Suppressor macrophage (primary cell): Measurements from ENCODE around the gene CSAD.
"Not testable (repeated sequence)": the region's sequence is repeated elsewhere in the genome, so short reads cannot be mapped to it uniquely, and the experiment has no call there.

Source experiments
- DNase-seq, 4 experiments: peaks; one replicate each; pipeline ENCODE4 v3.0.0-alpha.2; 2020 to 2022

Gene CSAD

DNA sequence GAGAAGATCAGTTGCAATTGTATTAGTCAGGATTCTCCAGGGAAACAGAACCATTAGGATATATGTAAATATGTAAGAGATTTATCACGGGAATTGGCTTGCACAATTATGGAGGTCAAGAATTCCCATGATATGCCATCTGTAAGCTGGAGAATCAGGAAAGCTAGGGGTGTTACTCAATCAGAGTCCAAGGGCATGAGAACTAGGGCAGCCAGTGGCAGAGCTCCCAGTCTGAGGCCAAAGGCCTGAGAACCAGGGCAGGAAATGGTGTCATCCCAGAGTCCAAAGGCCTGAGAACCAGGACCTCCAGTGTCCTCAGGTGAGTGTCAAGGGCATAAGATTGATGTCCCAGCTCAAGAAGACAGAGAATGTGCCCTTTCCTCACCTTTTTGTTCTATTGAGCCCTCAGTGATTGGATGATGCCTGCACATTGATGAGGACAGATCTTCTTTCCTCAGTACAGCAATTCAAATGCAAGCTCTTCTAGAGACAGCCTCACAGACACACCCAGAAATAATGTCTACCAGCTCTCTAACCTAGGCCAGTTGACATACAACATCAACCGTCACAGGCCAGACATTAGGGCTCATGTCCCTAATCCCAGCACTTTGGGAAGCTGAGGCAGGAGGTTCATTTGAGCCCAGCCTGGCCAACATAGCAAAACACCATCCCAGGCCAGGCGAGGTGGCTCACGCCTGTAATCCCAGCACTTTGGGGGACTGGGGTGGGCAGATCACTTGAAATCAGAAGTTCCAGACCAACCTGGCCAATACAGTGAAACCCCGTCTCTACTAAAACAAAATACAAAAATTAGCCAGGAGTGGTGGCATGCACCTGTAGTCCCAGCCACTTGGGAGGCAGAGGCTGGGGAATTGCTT lies 35.1 kb downstream of the CSAD start:
- no peak for DNase-seq

GRCh38 chr12:53143355-53143754 lies 37.4 kb downstream of the CSAD start:
- no peak for DNase-seq

DNA sequence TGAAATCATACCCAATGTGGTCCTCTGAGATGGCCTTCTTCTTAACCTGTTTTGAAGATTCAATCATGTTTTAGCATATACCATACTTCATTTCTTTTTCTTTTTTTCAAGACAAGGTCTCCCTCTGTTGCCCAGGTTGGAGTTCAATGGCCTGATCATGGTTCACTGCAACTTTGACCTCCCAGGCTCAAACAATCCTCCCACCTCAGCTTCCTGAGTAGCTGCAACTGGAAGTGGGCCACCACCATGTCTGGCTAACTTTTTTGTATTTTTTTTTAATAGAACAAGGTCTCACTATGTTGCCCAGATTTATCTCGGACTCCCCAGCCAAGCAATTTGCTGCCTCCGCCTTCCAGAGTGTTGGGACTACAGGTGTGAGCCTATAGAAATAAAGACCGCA lies 47.0 kb downstream of the CSAD start:
- no peak for DNase-seq

DNA sequence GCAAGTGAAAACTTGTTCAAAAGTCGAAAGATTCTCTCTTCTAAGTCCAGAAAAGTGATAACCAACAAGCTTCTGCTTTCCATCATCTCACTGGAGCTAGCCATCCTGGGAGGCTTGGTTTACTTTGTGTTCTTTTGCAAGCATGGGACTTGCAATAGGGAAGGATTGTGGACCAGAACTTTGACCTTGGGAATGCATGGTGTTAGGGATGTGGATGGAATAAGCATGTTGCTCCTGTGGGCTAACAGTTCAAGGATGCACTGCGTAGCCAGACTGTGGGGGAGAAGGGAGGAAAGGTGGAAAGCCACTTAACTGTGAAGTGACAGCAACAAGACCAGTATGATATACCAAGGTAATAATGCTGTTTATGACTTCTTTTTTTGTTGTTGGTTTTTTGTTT lies 48.9 kb downstream of the CSAD start:
- no peak for DNase-seq

DNA sequence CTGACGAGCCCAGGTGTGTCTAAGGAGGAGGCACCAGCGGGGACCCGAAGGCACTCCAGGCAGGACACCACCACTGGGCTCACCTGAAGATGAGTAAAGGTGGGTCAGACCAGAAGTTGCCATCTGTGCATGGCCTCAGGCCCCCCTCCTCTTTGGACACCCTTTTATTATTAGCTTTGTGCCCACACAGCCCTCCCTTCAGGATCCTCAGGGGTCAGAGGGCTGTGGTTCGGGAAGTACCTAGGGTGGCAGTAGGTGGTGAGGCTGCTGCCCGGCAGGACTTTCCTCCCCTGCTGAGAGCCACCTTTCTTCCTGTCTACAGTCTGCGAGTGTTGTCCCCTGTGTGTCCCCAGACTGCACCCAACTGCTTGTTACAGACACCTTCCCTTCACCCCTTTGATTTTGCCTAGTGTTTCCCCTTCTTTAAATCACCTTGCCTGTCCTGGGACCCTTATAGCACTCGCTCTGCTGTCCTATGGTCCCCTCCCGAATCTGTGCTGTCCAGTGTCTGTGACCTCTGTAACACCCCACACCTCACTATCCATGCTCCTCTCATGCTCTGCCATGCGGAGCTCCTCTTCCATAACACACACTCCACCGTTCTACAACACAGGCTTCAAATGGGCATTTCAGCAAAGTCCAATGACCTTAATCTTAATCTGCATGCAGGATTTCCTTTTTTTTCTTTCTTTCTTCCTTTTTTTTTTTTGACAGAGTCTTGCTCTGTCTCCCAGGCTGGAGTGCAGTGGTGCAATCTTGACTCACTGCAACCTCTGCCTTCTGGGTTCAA lies 51.8 kb downstream of the CSAD start:
- peak in 3 of 4 experiments; percentile 17 to 60 (median 52) for DNase-seq

GRCh38 chr12:53127169-53127568 lies 53.6 kb downstream of the CSAD start:
- no peak for DNase-seq

DNA sequence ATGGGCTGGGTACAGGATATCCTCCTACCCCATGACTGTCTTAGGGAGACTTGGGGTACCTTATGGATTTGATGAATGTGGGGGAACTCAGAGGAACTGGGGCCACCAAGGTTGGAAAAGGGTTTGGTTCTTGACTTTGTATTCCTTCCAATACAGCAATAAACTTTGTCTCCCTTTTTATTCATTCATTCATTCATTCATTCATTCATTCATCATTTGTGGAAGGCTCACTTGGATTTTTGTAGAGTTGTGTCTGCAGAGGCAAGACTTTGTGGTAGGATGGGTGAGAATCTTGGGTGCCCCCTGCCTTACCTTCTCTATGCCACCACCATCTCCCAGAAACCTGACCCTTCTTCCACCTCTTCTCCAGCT lies 56.4 kb downstream of the CSAD start:
- no peak for DNase-seq

DNA sequence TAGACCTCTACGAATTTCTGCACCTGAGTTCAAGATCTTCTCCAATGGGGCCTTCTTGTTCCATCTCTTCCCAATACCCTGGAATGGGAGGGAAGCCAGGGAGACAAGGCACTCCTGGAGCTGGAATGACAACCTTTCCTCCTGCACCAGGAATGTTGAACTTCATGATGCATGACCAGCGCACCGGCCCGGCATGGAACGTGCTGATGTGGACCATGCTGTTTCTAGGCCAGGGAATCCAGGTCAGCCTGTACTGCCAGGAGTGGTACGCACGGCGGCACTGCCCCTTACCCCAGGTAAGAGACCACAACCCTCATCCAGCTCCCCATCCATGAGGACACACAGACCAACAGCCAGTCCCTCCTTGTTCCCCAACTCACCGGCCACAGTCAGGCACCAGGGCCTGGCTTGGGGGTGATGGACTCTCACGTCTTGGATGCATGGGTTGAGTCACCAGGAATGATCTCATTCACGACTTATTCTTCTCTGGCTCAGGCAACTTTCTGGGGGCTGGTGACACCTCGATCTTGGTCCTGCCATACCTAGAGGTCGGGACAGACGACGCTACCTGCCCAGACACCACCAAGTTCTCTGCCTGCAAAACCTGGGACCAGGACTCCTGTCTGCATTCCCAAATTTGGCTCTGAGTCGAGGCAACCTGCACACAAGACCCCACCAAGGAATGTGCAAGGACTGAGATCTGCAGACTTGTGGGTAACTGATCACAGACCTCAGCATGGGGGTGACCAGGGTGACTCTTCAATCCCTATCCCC lies 57.0 kb downstream of the CSAD start:
- no peak for DNase-seq

DNA sequence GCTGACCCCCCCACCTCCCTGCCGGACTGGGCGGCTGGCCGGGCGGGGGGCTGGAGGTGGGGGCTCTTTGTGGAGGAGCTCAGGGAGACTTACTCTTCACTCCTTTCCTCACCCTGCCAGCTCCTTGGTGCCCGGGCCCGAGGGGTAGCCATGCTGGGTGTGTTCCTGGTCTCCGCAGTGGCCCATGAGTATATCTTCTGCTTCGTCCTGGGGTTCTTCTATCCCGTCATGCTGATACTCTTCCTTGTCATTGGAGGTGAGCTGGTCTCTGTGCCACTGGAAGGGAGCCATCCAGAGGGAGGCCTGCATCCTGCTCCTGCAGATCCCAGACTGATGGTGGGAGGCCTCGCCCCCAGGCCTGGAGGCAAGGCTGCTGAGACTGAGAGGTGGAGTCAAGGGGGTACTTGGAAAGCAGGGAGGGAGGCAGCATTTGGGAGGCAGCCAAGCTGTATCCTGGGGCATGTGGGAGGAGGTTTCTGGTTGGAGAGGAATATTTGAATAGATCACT lies 57.7 kb downstream of the CSAD start:
- no peak for DNase-seq

- DNase-seq = no peak
Observed at GRCh38 chr12:53120685-53121525, 59.8 kb downstream of the CSAD start.

- no peak for DNase-seq
Observed at GRCh38 chr12:53118751-53119300, 61.9 kb downstream of the CSAD start.

DNA sequence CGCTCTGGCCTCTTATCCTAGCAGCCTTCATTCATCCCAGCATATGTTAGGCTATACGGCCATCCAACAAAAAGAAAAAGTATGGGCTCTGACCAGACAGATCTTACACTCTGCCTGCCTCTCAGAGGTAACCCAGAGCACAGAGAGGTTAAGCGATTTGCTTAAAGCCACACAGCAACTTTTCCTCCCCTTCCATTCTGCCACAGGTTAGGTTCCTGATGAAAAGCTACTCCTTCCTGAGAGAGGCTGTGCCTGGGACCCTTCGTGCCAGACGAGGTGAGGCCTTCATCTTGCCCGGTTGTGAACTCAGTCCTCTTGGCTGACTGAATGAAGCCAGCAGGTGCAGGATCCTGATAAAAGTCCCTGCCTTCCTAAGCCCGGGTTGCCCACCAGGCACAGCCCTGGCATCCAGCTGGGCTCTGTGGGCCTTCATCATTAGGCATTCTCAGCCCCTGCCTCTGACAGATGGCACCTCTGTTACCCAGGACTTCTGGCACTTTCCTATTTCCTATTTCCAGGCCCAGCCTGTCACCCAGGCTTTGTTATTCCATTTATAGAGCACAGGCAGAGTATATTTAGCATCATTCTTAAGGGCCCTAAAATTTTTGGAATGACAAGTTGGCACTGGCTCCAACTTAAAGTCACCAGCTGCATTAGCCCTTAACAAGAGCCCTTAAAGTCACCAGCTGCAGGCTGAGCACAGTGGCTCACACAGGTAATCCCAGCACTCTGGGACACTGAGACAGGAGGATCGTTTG lies 64.7 kb downstream of the CSAD start:
- DNase-seq = no peak

- no peak for DNase-seq
Observed at GRCh38 chr12:53115112-53115890, 65.4 kb downstream of the CSAD start.

GRCh38 chr12:53113951-53114350 lies 66.8 kb downstream of the CSAD start:
- DNase-seq = no peak

- no peak for DNase-seq
Observed at GRCh38 chr12:53113136-53113705, 67.5 kb downstream of the CSAD start.

GRCh38 chr12:53112431-53112830 lies 68.3 kb downstream of the CSAD start:
- DNase-seq = not testable (repeated sequence)
